Measurements from ENCODE around the gene USP35. TPM values are rescaled to one million over a fixed set of nuclear protein-coding genes. Genes with fewer than 3 reads are reported as not detected.

The USP35 gene
- polyA plus RNA-seq, 2 of the 4 experiments (the other 2 are of a cell fraction): 3.8 to 5.8 TPM

DNA sequence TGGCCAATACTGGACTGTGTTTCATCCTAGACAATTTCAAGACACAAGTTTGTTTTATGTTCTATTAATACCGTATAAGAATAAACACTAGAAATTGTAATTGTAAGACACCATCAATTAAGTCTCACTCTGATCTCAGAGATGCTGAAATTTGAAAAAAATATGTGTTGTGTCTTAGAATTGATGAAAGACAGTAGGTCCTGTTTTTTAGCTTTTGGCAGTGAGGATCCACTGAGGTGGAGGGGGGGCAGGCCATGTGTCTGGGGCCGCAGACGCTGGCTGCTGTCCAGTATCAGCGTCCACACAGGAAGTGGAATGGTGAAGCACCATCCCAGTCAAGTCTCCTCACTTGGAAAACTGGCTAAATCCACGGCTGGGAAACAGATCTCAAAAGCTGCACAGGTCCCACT lies 26.8 kb upstream of the USP35 start:
- ChIA-PET POLR2A (no interaction called here), CTCF (interaction anchor here (1.3 to 1.6 kb wide), 2 partner anchors 12 to 17 kb away, joined by 3 to 4 read pairs; no protein-coding TSS in a partner anchor)
- no peak for DNase-seq (ENCODE audit: low read depth in 1 of 2, low spot score in 1 of 2)
- no peaks in the 10 kb centered on the region for H3K4me1 ChIP-seq
- TF ChIP-seq ZSCAN20 (CRISPR knock-in tag; IDR thresholded peaks at IDR 0.05) (no peak), PHF8 (IDR thresholded peaks at IDR 0.05; ENCODE audit: borderline replicate concordance, low read depth) (no peak), MAZ (IDR thresholded peaks at IDR 0.05; ENCODE audit: borderline replicate concordance, low read depth, low read length) (no peak), SMC3 (IDR thresholded peaks at IDR 0.05) (no peak), JUNB (IDR thresholded peaks at IDR 0.05) (no peak), BHLHE40 (IDR thresholded peaks at IDR 0.05; ENCODE audit: low read depth, low read length) (no peak), RAD21 (conservative IDR thresholded peaks at IDR 0.05 in 1 of 2, IDR thresholded peaks at IDR 0.05 in 1 of 2) (no peak), HOXB5 (CRISPR knock-in tag; IDR thresholded peaks at IDR 0.05) (no peak), SREBF2 (IDR thresholded peaks at IDR 0.05) (no peak), ZC3H11A (IDR thresholded peaks at IDR 0.05) (no peak), FOSL2 (IDR thresholded peaks at IDR 0.05) (no peak), FOSL2 (CRISPR knock-in tag; IDR thresholded peaks at IDR 0.05) (no peak), ZFP36 (IDR thresholded peaks at IDR 0.05; ENCODE audit: borderline replicate concordance, partially characterized antibody) (no peak), HOXA7 (CRISPR knock-in tag; IDR thresholded peaks at IDR 0.05) (no peak)
- TF ChIP-seq, protein P1, sequence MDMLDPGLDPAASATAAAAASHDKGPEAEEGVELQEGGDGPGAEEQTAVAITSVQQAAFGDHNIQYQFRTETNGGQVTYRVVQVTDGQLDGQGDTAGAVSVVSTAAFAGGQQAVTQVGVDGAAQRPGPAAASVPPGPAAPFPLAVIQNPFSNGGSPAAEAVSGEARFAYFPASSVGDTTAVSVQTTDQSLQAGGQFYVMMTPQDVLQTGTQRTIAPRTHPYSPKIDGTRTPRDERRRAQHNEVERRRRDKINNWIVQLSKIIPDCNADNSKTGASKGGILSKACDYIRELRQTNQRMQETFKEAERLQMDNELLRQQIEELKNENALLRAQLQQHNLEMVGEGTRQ (IDR thresholded peaks at IDR 0.05): no peak
- TF ChIP-seq, protein P2, sequence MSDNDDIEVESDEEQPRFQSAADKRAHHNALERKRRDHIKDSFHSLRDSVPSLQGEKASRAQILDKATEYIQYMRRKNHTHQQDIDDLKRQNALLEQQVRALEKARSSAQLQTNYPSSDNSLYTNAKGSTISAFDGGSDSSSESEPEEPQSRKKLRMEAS (IDR thresholded peaks at IDR 0.05): no peak
- TF ChIP-seq, protein P3, sequence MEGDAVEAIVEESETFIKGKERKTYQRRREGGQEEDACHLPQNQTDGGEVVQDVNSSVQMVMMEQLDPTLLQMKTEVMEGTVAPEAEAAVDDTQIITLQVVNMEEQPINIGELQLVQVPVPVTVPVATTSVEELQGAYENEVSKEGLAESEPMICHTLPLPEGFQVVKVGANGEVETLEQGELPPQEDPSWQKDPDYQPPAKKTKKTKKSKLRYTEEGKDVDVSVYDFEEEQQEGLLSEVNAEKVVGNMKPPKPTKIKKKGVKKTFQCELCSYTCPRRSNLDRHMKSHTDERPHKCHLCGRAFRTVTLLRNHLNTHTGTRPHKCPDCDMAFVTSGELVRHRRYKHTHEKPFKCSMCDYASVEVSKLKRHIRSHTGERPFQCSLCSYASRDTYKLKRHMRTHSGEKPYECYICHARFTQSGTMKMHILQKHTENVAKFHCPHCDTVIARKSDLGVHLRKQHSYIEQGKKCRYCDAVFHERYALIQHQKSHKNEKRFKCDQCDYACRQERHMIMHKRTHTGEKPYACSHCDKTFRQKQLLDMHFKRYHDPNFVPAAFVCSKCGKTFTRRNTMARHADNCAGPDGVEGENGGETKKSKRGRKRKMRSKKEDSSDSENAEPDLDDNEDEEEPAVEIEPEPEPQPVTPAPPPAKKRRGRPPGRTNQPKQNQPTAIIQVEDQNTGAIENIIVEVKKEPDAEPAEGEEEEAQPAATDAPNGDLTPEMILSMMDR (IDR thresholded peaks at IDR 0.05): no peak
- TF ChIP-seq, protein P4, sequence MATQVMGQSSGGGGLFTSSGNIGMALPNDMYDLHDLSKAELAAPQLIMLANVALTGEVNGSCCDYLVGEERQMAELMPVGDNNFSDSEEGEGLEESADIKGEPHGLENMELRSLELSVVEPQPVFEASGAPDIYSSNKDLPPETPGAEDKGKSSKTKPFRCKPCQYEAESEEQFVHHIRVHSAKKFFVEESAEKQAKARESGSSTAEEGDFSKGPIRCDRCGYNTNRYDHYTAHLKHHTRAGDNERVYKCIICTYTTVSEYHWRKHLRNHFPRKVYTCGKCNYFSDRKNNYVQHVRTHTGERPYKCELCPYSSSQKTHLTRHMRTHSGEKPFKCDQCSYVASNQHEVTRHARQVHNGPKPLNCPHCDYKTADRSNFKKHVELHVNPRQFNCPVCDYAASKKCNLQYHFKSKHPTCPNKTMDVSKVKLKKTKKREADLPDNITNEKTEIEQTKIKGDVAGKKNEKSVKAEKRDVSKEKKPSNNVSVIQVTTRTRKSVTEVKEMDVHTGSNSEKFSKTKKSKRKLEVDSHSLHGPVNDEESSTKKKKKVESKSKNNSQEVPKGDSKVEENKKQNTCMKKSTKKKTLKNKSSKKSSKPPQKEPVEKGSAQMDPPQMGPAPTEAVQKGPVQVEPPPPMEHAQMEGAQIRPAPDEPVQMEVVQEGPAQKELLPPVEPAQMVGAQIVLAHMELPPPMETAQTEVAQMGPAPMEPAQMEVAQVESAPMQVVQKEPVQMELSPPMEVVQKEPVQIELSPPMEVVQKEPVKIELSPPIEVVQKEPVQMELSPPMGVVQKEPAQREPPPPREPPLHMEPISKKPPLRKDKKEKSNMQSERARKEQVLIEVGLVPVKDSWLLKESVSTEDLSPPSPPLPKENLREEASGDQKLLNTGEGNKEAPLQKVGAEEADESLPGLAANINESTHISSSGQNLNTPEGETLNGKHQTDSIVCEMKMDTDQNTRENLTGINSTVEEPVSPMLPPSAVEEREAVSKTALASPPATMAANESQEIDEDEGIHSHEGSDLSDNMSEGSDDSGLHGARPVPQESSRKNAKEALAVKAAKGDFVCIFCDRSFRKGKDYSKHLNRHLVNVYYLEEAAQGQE (IDR thresholded peaks at IDR 0.05): no peak
- TF ChIP-seq, protein P5, sequence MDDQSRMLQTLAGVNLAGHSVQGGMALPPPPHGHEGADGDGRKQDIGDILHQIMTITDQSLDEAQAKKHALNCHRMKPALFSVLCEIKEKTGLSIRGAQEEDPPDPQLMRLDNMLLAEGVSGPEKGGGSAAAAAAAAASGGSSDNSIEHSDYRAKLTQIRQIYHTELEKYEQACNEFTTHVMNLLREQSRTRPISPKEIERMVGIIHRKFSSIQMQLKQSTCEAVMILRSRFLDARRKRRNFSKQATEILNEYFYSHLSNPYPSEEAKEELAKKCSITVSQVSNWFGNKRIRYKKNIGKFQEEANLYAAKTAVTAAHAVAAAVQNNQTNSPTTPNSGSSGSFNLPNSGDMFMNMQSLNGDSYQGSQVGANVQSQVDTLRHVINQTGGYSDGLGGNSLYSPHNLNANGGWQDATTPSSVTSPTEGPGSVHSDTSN (IDR thresholded peaks at IDR 0.05): no peak
- no peak overlapping the region for H3K4me3 ChIP-seq
- FAIRE-seq: no peak
- H3K27ac ChIP-seq: no peak overlapping the region
- ATAC-seq: no peak
- no peaks in the 10 kb centered on the region; the same call in 2 of the 3 replicates for H3K9me3 ChIP-seq
- H3K4me2 ChIP-seq: no peak overlapping the region
- WGBS (ENCODE audit: missing lambda C conversion rate): 81% methylated on average over 5 of the region's 5 CpGs

DNA sequence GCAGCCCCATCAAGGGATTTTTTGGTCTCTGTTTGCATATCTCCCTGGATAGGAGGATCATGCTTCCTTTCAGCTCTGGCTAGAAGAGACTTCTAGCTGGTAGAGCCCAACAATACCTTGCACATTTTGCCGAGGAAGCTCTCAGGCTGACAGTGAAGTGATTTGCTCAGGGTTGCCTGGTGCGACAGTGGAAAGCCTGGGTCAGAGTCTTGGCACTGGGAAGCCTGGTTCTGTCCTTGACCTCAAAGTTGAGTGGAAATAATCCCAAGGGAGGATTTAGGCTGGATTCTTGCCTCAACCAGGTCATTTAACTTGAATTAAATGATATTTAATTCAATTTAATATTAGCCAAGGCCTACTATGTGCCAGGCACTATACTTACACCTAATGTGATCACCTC lies 24.9 kb upstream of the USP35 start:
- FAIRE-seq: no peak
- Histone ChIP-seq H3K4me2 (no peak overlapping the region), H3K9me3 (no peaks in the 10 kb centered on the region; the same call in 2 of the 3 replicates), H3K27ac (no peak overlapping the region), H3K4me1 (no peaks in the 10 kb centered on the region), H3K4me3 (no peak overlapping the region)
- no peak for TF ChIP-seq TFCP2L1 (CRISPR knock-in tag; IDR thresholded peaks at IDR 0.05)
- no peak for TF ChIP-seq POLR2A (IDR thresholded peaks at IDR 0.05; ENCODE audit: low read length)
- TF ChIP-seq HOXB13 (CRISPR knock-in tag; IDR thresholded peaks at IDR 0.05; ENCODE audit: low read depth): no peak
- TF ChIP-seq FOXS1 (CRISPR knock-in tag; IDR thresholded peaks at IDR 0.05): no peak
- no peak for TF ChIP-seq NFE2L2 (conservative IDR thresholded peaks at IDR 0.05; ENCODE audit: low read length)
- ChIA-PET CTCF (no interaction called here), POLR2A (no interaction called here)
- no peak for ATAC-seq
- no peak for DNase-seq (ENCODE audit: low read depth in 1 of 2, low spot score in 1 of 2)
- WGBS (ENCODE audit: missing lambda C conversion rate): 82% methylated on average over 2 of the region's 2 CpGs

All from A549 (cell line).